NK-92 treated with Interleukin-12 subunit alpha and Interleukin-12 subunit beta, amount 100 ng/mL, for 24 hours (cell line): Measurements from ENCODE around the gene C16orf90.

Experiments used
- DNase-seq: peaks from one replicate; lab custom pipeline; 2025; lab: John Stamatoyannopoulos, UW

Gene C16orf90

DNA sequence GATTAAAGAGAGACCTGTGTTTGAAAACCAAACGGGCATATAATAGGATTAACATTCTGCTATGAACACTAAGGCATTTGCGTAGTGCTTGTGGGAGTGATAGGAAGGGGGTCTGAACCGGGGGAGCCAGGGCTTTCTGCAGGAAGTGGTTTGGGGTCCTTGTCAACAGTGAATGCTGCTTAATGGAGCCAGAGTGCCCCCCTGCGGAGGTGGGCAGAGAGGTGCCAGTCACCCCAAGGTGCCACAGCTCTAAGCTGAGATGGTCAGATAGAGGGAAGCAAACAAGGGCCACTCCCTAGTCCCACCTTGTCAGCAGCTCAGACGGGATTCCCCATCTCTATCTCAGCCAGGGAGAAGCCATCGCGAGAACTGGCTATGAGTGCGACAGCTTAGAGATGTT lies 34.1 kb downstream of the C16orf90 start:
- DNase-seq = peak; percentile 30

GRCh38 chr16:3460585-3460984 lies 34.7 kb downstream of the C16orf90 start:
- no peak for DNase-seq

GRCh38 chr16:3460121-3460520 lies 35.2 kb downstream of the C16orf90 start:
- no peak for DNase-seq

- DNase-seq = no peak
Observed at GRCh38 chr16:3459401-3460090, 35.7 kb downstream of the C16orf90 start.

GRCh38 chr16:3458852-3459361 lies 36.4 kb downstream of the C16orf90 start:
- DNase-seq = no peak

DNA sequence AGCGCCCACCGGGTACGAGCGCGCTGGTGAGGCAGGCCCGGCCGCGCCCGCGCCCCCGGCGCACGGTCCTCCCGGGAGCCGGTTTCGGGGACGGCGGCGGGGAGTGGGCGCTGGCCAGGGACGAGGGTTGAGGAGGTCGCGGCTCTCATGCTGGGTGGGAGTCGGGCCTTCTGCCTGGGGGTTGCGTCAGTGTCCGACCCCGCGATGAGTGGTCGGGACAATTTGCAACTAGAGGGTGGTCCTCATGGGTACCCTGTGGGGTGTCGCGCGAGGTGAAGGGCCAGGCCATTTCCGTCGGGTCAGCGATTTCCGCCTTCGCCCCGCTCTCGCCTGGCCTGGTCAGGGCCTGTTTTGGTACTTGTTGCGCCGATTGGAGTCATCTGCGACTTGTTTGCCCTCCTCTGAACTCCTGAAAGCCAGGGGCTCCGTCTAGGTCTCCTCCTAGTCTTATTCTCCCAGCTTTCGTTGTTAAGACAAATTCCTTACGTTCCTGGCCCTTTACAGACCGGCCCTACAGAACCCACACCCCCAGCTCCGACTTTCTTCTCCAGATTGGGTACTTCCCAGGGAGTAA lies 36.9 kb downstream of the C16orf90 start:
- DNase-seq = no peak

DNA sequence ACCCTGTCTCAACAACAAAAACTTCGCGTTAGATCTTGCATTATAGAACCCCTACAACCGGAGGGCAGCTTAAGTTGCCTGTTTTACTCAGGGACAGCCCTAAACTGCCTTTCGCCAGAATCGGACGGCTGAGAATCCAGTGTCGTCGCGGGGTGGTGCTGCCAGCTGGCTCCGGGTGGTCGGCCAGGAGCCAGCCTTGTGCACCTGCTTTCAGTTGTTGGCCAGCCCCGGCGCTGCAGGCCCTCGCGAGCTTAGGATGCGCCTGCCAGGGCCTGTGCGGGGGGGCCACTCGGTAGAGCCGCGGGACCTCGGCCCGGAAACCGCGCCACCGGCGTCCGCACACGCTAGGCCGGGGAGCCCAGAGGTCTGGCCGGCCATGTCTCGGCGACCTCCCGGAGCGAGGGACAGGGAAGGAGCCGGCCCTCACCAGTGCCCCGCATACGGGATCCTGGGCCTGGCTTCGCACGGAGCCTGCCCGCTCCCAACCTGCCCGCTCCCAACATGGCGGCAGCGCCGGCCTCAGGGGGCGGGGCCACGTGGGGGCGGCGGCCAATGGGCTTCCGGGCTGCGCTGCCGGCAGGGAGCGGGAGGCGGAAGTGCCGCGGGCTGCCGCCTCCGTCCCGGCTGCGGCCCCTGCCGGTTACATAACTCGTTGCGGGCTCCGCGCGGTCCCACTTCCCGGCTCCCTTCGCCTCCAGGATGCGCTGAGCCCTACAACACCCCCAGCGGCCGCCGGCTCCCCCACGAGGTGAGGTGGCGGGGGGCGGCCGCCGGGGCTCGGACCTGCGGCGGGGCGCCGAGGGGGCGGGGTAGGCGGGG lies 37.6 kb downstream of the C16orf90 start:
- peak; percentile 81 for DNase-seq

DNA sequence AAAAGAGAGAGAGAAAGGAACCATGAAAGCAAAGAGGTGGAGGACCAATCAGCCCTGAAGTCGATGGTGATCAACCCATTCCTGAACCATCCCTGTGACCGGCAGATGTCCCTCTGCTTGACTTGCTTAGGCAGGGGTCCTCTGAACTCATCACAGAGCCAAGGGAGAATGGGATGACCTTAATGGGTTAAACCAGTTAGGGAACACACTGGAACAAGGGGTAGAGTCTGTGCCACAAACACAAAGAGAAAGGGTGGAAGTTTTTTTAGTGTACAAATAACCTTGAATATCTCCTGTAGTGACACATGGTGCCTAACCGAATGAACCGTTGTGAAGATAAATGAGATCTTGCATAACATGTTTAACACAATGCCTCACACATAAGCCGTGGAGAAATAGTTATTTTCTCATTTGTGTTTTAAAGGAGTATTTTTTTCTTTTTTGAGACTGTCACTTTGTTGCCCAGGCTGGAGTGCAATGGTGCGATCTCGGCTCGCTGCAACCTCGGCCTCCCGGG lies 40.6 kb downstream of the C16orf90 start:
- no peak for DNase-seq

GRCh38 chr16:3454093-3454492 lies 41.2 kb downstream of the C16orf90 start:
- DNase-seq = no peak

DNA sequence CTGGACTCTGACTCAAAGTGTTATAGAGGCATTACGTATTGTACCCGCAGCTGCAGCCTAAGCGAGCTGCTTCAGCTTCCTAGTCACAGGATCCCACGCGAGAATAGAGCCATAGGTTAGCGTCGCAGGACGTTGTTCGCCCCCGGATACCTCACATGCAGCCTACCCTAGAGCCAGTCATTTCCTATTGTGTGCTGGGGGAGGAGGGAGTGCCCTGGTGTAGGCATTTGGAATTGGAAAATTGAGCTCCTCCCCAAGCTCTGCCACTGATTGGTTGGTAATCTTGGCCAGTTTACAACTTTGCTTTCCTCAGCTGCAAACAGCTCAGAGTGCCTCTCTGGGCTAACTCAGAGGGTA lies 51.3 kb downstream of the C16orf90 start:
- no peak for DNase-seq
